Inferior parietal cortex (tissue), 1 donor: ENCODE results near the gene MIS18BP1.
"Not testable (repeated sequence)": the region's sequence is repeated elsewhere in the genome, so short reads cannot be mapped to it uniquely, and the experiment has no call there.

ENCODE experiments used
- DNase-seq: peaks from one replicate; pipeline ENCODE4 v3.0.0-alpha.2; 2016; ENCODE audit errors: extremely low spot score

MIS18BP1 gene

DNA sequence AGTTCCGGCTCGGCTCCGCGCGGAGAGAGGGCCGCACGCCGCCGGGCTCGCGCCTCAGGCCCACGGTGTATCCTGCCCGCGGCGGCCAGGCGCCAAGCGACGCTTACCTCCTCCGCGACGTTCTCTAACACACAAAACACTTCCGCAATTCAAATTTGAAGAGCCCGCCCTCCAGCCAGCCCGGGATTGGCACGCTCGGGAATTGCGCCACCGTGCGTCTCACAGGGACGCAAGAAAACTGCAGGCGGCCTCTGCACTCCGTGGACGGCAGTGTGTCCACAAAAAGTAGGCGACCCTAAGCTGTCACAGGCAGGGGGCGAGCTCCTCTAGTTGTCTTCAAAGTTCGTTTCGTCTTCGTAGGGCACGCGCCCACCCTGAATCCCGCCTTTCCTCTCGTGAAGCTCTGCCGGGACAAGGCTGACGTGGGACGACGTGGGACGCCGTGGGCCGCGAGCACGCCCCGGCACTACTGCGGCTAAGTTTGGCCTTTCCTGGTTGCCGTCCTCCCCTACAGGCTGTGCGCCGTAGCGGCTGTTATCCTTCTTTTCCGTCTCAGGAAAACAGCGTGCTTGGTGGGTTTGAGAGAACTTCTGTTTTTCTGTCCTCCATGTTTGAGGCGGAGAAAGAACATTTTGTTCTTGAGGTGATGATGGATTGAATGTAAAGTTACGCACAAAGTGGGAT, at the start of gene MIS18BP1:
Gene MIS18BP1, minus strand, starts transcription at position 133 of the 684 bp plus-strand sequence. CDS start 5,916 bp downstream, outside the sequence.
- peak; percentile 84 for DNase-seq

DNA sequence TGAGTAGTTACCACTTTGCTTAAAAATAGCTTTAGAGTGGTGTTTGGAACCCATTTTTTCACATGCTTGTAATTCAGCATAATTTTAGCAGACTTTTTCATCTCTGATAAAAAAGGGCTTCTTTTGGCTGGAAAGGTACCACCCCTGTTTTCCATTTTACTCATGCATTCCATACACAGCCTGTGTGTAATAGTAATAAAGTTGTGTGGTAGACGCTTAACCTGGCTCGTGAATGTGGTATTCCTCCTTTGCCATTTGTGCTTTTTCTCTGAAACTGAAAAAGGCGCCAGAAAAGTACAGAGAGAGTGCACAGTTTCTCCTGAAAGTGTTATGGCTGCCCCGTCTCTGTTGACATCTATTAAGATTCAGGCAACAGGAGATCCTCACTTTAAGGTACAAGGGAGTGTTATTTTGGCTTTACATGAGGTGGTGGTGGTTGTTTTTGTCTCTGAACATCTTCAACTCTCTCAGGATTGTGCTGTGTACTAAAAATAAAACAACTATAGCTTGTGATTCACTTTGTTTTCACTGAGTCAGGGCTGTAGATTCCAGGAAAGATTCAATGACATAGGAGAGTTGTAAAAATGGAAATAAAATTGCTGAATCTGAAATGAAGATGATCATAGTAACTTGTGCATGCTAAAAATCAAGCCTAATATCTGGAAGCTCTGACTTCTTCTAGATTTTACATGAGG, 45.6 kb upstream of the MIS18BP1 start:
- peak; percentile 17 for DNase-seq

DNA sequence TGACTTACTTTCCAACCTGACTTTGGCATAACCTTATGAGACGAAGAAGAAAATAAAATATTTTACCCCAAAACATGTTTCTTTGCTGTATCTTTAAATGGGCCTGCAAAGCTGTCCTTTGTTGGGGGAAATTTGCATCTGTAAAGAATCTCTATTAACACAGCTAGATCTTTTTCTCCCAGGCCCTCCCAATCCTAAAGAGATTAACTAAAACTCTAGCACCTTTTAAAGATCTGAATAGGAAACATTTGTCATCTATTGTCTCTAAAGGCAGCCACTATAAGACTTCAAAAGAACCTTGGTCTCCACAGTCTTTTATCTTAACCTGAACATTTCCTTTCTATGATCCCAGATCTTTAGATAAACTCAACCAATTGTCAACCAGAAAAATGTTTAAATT, 41.8 kb upstream of the MIS18BP1 start:
- DNase-seq, result not testable (repeated sequence)

DNA sequence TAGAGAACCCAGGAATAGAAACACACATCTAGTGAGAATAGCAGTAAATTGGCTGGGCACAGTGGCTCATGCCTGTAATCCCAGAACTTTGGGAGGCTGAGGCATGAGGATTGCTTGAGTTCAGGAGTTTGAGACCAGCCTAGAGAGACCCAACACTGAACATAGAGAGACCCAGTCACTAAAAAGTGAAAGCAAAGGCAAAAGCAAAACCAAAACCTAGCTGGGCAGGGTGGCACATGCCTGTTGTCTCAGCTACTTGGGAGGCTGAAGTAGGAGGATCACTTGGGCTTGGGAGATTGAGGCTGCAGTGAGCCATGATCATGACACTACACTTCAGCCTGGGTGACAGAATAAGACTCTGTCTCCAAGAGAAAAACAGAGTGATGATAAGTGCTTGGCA, 37.5 kb upstream of the MIS18BP1 start:
- no peak for DNase-seq

DNA sequence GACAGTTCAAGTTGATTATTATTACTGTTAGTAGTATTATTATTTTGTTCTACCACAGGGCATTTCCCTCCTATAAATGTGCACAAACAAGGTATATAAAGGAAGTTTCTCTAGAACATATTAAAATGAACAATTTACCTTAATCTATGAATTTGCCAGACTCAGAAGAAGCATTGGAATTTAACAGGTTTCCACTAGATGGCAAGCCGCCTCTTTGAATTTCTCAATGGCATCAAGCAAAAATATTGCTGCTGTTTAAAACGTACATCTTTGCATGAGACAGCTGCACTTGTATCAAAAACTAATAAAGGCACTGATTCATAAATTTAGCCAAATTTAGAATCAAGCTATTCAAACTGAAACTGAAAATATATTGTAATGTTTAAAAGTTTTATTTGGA, 34.6 kb upstream of the MIS18BP1 start:
- DNase-seq, result peak; percentile 24

DNA sequence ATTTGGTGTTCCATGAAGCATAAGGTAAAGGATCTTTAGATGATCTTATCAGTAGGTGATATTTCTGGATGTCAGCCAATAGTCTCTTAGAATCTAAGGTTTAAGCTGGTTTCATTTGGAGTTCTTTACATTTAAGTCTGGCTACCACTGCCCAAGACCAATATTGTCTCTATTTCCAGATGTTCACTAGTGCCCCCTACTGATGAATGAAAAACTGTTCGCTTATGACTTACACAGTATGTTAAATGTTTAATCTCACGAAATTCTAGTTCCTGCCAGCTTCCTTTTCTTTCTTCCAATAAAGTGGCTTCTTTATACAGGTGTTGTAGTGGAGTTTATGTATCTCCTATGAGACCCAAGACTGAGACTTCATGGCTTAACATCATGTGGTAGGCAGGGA, 31.8 kb upstream of the MIS18BP1 start:
- DNase-seq, result no peak

DNA sequence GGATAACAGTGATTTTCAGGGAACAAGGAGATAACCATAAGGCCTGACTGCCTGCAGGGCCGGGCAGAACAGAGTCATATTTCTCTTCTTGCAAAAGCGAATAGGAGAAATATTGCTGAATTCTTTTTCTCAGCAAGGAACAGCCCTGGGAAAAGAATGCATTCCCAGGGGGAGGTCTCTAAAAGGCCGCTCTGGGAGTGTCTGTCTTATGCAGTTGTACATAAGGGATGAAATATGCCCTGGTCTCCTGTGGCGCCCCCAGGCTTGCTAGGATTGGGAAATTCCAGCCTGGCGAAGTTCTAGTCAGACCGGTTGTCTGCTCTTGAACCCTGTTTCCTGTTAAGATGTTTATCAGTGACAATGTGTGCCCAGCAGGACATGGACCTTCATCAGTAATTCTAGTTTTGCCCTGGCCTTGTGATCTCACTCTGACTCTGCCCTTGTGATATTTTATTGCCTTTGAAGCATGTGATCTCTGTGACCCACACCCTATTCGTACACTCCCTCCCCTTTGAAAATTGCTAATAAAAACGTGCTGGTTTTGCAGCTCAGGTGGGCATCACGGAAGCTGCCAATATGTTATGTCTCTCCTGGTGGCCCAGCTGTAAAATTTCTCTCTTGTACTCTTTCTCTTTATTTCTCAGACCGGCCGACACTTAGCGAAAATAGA, 28.9 kb upstream of the MIS18BP1 start:
- DNase-seq, result not testable (repeated sequence)

DNA sequence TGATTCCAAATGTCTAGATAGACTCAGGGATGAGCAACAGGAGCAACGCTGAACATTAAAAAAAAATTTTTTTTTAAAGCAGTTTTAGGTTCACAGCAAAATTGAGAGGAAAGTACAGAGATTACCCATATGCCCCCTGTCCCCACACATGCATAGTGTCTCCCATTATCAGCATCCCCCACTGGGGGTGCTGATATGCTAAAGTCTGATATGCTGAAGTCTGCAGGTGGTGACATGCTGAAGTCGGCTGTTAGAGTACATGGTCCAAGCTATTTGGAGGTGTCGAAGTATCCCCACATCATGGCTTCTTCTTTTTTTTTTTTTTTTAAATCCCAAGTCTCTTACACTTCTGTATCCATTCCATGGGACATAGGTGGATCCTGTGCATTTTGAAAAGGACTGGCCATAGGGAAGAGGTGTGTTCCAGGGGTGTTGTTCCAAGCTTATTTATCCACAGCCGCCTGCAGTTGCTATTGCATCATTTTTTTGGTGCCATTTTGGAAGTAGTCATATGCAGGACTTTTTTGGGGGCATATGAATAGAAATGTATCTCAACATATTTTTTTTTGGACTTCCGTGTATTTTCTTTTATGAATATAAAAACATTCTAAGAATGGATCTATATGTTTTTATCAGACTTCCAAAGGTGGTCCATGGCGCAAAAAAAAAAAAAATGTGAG, 19.0 kb upstream of the MIS18BP1 start:
- DNase-seq, result no peak

DNA sequence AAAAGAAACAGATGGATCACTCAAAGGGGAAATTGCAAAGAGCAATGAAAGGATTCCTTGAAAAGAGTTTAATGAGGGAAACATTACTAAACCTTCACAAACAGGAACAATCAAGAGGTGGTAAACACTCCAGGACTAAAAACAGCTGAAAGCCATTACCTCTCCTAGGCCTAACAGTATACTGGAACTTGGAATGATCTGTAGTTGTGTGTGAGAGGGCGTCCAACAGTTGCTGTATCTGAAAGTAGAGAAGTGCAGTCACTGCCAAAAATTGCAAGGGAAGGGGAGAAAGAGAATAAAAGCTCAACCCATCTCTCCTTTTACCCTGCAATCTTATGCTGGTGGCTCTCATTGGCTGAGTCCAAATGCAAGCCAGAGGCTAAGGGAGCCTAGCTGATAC, 17.0 kb upstream of the MIS18BP1 start:
- no peak for DNase-seq

DNA sequence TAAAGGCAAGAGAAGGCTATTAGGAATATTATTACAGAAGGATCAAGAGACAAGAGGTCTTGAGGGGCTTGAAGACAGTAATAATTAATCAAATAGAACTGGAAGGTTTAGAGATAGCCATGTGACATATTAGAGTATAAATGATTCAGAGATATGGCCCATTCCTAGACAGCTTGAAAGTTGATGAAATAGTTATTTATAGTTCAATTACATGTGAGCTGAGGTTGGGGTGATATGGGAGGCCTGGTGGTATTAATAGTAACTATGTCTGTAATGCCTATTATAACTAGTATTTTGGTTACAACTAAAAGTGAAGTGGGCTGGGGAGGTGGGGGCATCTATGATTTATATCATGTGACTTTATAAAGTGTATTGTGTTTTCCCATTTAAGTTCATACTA, 14.1 kb upstream of the MIS18BP1 start:
- DNase-seq, result no peak

DNA sequence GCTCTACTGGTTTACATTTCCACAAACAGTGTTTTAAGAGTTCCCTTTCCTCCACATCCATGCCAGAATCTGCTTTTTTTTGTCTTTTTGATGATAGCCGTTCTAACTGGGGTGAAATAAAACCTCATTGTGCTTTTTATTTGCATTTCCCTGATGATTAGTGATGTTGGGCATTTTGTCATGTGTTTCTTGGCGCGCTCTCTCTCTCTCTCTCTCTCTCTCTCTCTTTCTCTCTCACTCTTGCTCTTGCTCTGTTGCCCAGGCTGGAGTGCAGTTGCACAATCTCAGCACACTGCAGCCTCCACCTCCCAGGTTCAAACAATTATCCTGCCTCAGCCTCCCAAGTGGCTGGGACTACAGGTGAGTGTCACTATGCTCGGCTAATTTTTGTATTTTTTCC, 9.6 kb upstream of the MIS18BP1 start:
- no peak for DNase-seq

DNA sequence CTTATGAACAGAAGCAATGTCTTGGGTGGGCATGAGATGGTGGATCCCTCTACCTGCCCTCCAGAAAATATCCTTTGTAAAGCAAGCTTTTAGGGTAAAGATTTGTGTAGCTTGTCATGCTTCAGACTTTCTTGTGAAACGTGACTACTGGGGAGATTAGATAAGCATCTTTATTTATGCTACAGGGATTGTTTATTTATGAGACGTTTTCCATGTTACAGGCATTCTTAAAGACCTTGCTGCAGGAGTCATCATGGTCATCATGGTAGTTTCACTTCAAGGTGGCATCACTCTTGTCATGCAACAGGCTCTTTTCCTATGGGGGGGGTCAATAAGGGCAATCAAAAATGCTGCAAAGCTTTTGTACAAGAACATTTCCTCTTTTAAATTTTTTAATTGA, 8.2 kb upstream of the MIS18BP1 start:
- DNase-seq, result no peak

DNA sequence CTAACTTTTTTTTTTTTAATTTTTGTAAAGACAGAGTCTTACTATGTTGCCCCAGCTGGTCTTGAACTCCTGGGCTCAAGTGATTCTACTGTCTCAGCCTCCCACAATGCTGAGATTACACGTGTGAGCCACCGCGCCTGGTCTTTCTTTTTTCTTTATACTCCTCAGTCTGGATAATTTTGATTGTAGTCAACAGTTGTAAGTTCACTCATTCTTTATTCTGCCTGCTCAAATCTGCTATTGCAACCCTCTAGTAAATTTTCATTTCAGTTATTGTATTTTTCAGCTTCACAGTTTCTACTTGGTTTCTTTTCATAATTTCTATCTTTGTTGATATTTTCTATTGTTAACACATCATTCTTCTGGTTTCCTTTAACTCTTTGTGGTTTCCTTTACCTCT, 5.8 kb upstream of the MIS18BP1 start:
- no peak for DNase-seq

DNA sequence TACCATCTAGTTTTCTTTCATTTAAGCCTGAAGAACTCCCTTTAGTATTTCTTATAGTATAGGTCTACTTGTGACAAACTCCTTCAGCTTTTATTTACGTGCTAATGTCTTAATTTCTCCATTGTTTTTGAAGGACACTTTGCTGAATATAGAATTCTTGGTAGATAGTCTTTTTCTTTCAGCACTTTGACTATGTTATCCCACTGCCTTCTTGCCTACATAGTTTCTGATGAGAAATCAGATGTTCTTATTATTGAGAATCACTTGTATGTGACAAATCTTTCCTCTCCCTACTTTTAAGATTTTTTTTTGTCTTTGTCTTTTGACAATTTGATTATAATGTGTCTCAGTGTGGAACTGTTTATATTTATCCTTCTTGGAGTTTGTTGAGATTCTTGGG, 5.1 kb upstream of the MIS18BP1 start:
- no peak for DNase-seq

DNA sequence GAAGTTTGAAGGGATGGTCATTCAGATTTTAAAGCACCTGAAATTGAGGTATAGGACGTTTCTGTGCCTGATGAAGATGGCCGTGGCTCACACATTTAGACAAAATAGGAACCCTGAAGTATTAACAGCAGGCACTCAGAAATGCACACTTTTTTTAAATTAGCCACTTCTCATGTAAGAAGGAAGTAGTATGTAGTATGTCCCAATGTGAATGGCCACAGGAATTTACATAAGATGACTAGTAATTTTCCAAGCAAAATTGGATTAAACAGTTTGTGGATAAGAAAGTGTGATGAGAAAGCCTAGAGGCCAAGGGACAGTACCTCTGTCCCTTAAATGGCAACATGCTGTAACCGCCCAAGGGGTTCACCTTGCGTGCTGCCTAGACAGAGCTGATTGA, 1.8 kb upstream of the MIS18BP1 start:
- DNase-seq, result no peak

DNA sequence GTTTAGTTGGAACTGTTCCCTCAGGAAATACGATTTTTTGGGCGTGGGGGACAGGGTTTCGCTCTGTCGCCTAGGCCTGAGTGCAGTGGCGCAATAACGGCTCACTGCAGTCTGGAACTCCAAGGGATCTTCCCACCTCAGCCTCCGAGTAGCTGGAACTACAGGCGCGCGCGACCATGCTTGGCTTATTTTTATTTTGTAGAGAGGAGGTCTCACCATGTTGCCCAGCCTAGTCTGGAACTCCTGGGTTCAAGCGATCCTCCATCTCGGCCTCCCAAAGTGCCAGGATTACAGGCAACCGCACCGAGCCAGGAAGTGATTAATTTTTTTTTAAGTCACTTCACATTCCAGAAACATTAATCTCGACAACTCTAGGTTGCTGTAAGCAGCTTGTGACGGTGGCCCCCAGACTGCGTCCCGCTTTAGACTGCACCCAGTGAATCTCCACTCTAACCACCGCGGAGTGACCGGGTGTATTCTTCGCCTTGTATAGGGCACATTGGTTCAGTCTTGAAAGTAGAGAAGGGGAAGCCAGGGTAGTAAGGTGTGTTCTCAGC, 830 bp upstream of the MIS18BP1 start:
- no peak for DNase-seq

DNA sequence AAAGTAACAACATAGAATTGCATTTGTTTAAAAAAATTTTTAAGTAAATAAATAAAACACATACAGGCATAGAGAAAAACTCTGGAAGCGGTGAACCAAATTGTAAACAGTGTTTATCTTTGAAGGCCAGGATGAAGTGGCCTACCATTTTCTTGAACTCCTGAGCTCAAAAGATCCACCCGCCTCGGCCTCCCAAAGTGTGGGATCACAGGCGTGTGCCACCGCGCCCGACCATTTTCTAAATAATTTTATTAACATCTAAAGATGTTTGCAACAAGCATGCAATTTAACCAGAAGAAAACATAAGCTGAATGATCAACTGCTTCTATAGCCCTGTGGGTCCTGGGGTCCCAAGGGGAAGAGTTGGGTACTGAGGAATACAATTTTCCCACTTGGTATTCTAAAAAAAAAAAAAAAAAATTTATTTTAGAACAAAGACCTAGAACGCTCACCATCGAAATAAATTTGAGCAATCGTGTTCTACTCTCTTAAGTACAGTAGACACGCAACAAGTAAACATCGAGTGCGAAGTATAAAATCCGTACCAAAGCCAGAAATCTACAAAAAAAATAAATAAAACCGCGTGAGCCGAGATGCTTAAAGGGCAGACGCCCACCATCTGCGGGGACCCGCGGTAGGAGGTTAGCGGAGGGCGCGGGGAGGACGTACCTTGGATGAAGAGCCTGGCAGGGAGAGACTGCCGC, 484 bp downstream of the MIS18BP1 start:
- DNase-seq, result no peak

DNA sequence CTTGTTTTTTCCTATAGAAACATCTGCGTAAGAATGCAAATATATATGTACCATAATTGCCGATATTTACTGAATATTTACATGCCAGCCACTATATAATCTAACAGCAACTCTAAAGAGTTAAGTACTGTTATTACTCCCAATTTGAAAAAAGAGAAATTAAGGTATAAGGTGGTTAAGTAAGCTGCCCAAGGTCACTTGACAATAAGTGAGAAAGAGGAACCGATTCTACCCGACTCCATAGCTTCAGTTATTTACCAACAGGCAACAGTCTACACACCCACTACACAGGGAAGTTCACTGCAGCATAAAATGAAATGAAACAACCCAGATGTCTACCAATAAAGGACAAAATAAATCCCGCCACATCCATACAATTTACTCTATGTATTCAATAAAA, 1.1 kb downstream of the MIS18BP1 start:
- no peak for DNase-seq

DNA sequence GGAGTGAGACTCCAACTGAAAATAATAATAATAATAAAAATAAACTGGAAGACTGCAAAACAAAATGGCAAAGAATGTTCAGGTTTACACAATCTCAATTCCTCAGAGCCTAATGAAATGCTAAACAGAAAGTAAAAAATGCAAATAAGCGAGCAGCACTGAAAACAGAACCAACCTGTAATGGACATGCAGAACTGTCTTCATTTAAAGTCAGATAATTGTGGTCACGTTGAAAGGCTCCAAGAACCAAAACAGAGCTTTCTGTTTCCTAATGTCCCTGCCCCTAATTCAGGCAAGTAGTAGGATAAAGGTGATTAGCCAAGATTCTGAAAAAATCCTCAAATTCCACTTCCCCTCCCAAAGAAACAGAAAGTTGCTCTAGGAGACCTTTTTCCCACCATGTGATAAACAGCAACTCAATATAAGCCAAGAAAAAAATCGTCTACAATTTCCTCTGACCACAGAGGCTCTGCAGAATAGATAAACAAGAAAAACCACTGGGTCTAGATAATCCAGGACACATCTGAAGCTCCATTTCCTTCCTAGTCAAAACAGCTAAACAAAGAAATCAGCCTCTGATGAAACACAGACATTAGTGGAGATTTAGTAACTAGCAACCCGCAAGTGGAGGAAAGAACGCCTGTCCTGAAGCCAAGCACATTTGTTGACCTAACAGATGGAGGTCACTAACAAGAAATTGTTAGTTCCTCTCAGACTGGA, 3.0 kb downstream of the MIS18BP1 start:
- DNase-seq, result no peak

DNA sequence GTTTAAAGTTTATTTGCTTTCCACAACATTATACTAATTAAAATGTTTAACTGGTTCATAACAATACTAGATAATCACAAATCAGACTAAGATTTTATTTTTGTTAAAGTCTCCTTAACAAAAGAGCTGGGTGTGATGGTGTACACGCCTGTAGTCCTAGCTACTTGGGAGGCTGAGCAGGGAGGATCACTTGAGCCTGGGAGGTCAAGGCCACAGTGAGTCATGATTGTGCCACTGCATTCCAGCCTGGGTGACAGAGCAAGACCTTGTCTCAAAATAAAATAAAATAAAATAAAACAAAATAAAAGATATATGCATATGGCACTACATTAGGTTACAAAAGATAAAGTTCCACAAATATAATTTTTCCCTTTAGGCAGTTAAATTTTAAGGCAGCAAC, 5.6 kb downstream of the MIS18BP1 start:
- DNase-seq, result no peak

DNA sequence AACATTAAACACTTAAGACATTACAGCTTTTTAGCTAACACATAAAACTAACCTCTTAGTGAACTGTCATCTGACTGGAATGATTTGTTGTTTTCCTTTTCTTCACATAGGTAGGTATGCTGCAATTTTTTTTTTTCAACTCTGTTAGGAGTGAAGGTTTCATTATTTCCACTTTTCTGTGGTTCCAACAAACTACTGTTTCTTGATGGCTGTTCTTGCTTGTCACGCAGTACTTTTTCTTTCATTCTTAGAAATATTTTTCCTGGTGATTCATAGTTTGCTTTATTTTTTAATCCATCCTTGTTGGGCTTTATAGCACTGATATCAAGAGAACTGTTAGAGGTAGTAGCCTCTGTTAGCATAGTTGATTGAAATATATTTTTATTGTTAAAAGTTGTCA, 6.3 kb downstream of the MIS18BP1 start:
- no peak for DNase-seq
